ENCODE results near the gene TRMT11.

TRMT11 gene

GRCh38 chr6:126038234-126038633 lies 51.9 kb downstream of the TRMT11 start:
- H3K4ac ChIP-seq (ENCODE audit: low read depth, low read length), result no peak overlapping the region
- no peaks in the 10 kb centered on the region for H3K4me1 ChIP-seq (ENCODE audit: control insufficient read depth in 1 of 2, insufficient read depth in 2 of 2, low read length in 2 of 2)
- H2AFZ ChIP-seq (ENCODE audit: insufficient read depth, low read length, poor library complexity), result no peak overlapping the region
- H3K79me2 ChIP-seq (ENCODE audit: control insufficient read depth, insufficient read depth, low read length, poor library complexity), result no peaks in the 10 kb centered on the region
- no peaks in the 10 kb centered on the region for H3K9me3 ChIP-seq (ENCODE audit: insufficient read depth, low read depth, low read length)
- no peak overlapping the region for H4K91ac ChIP-seq (ENCODE audit: low read depth, low read length)
- no peak overlapping the region for H3K18ac ChIP-seq (ENCODE audit: low read length)
- H3K27me3 ChIP-seq (ENCODE audit: insufficient read depth, low read length), result no peaks in the 10 kb centered on the region
- no peak overlapping the region for H3K9ac ChIP-seq (ENCODE audit: low read length)
- no peak overlapping the region for H2BK120ac ChIP-seq (ENCODE audit: insufficient read depth, low read length, poor library complexity)
- H3K36me3 ChIP-seq (ENCODE audit: control insufficient read depth in 1 of 2, insufficient read depth in 2 of 2, low read length in 2 of 2), result no peaks in the 10 kb centered on the region
- no peak overlapping the region for H3K27ac ChIP-seq (ENCODE audit: low read depth, low read length)
- no peak overlapping the region for H2BK5ac ChIP-seq (ENCODE audit: low read depth, low read length, poor library complexity)
- H3K4me3 ChIP-seq (ENCODE audit: low read depth, low read length), result no peak overlapping the region
- H4K12ac ChIP-seq (ENCODE audit: low read depth, low read length), result no peak overlapping the region
- H3K14ac ChIP-seq (ENCODE audit: low read length), result no peak overlapping the region
- DNase-seq, result no peak
- no peak overlapping the region for H3K23ac ChIP-seq (ENCODE audit: low read length)
- no peak overlapping the region for H2BK12ac ChIP-seq (ENCODE audit: low read length)
- H3K4me2 ChIP-seq (ENCODE audit: low read length), result no peak overlapping the region
- H4K8ac ChIP-seq (ENCODE audit: low read depth, low read length), result no peak overlapping the region
- H2AK5ac ChIP-seq (ENCODE audit: low read length), result no peak overlapping the region
- no peaks in the 10 kb centered on the region for H3K79me1 ChIP-seq (ENCODE audit: low read length)

GRCh38 chr6:126039284-126039683 lies 52.9 kb downstream of the TRMT11 start:
- no peak overlapping the region for H3K27ac ChIP-seq (ENCODE audit: low read depth, low read length)
- H3K79me2 ChIP-seq (ENCODE audit: control insufficient read depth, insufficient read depth, low read length, poor library complexity), result no peaks in the 10 kb centered on the region
- no peaks in the 10 kb centered on the region for H3K27me3 ChIP-seq (ENCODE audit: insufficient read depth, low read length)
- H3K9ac ChIP-seq (ENCODE audit: low read length), result no peak overlapping the region
- no peak overlapping the region for H2BK12ac ChIP-seq (ENCODE audit: low read length)
- H3K4me1 ChIP-seq (ENCODE audit: control insufficient read depth in 1 of 2, insufficient read depth in 2 of 2, low read length in 2 of 2), result no peaks in the 10 kb centered on the region
- no peak overlapping the region for H2AFZ ChIP-seq (ENCODE audit: insufficient read depth, low read length, poor library complexity)
- H3K18ac ChIP-seq (ENCODE audit: low read length), result no peak overlapping the region
- no peak overlapping the region for H3K23ac ChIP-seq (ENCODE audit: low read length)
- no peak overlapping the region for H3K4me2 ChIP-seq (ENCODE audit: low read length)
- no peak overlapping the region for H4K12ac ChIP-seq (ENCODE audit: low read depth, low read length)
- no peaks in the 10 kb centered on the region for H3K79me1 ChIP-seq (ENCODE audit: low read length)
- H3K14ac ChIP-seq (ENCODE audit: low read length), result no peak overlapping the region
- no peaks in the 10 kb centered on the region for H3K9me3 ChIP-seq (ENCODE audit: insufficient read depth, low read depth, low read length)
- no CpG with 5 or more reads among the region's 2 CpGs for WGBS (ENCODE audit: extremely low coverage, insufficient coverage, insufficient read length)
- no peaks in the 10 kb centered on the region for H3K36me3 ChIP-seq (ENCODE audit: control insufficient read depth in 1 of 2, insufficient read depth in 2 of 2, low read length in 2 of 2)
- peak in 1 of 2 donors; percentile 10 for DNase-seq
- H3K4ac ChIP-seq (ENCODE audit: low read depth, low read length), result no peak overlapping the region
- no peak overlapping the region for H4K8ac ChIP-seq (ENCODE audit: low read depth, low read length)
- H3K4me3 ChIP-seq (ENCODE audit: low read depth, low read length), result no peak overlapping the region
- H4K91ac ChIP-seq (ENCODE audit: low read depth, low read length), result no peak overlapping the region
- no peak overlapping the region for H2BK5ac ChIP-seq (ENCODE audit: low read depth, low read length, poor library complexity)
- no peak overlapping the region for H2AK5ac ChIP-seq (ENCODE audit: low read length)
- no peak overlapping the region for H2BK120ac ChIP-seq (ENCODE audit: insufficient read depth, low read length, poor library complexity)

GRCh38 chr6:126040394-126040793 lies 54.1 kb downstream of the TRMT11 start:
- DNase-seq, result no peak
- no CpG with 5 or more reads among the region's 4 CpGs for WGBS (ENCODE audit: extremely low coverage, insufficient coverage, insufficient read length)

GRCh38 chr6:126040826-126041225 lies 54.5 kb downstream of the TRMT11 start:
- Histone ChIP-seq H3K4me3 (ENCODE audit: low read depth, low read length) (no peak overlapping the region), H3K4ac (ENCODE audit: low read depth, low read length) (no peak overlapping the region), H3K18ac (ENCODE audit: low read length) (no peak overlapping the region), H3K27me3 (ENCODE audit: insufficient read depth, low read length) (no peaks in the 10 kb centered on the region), H3K9ac (ENCODE audit: low read length) (no peak overlapping the region), H3K14ac (ENCODE audit: low read length) (no peak overlapping the region), H3K36me3 (ENCODE audit: control insufficient read depth in 1 of 2, insufficient read depth in 2 of 2, low read length in 2 of 2) (no peaks in the 10 kb centered on the region), H3K79me1 (ENCODE audit: low read length) (no peaks in the 10 kb centered on the region), H3K9me3 (ENCODE audit: insufficient read depth, low read depth, low read length) (no peaks in the 10 kb centered on the region), H4K12ac (ENCODE audit: low read depth, low read length) (no peak overlapping the region), H3K4me2 (ENCODE audit: low read length) (no peak overlapping the region), H2AK5ac (ENCODE audit: low read length) (no peak overlapping the region), H3K27ac (ENCODE audit: low read depth, low read length) (no peak overlapping the region), H2AFZ (ENCODE audit: insufficient read depth, low read length, poor library complexity) (no peak overlapping the region), H4K8ac (ENCODE audit: low read depth, low read length) (no peak overlapping the region), H2BK12ac (ENCODE audit: low read length) (no peak overlapping the region), H2BK120ac (ENCODE audit: insufficient read depth, low read length, poor library complexity) (no peak overlapping the region), H3K23ac (ENCODE audit: low read length) (no peak overlapping the region), H4K91ac (ENCODE audit: low read depth, low read length) (no peak overlapping the region), H3K4me1 (ENCODE audit: control insufficient read depth in 1 of 2, insufficient read depth in 2 of 2, low read length in 2 of 2) (no peaks in the 10 kb centered on the region), H2BK5ac (ENCODE audit: low read depth, low read length, poor library complexity) (no peak overlapping the region), H3K79me2 (ENCODE audit: control insufficient read depth, insufficient read depth, low read length, poor library complexity) (no peaks in the 10 kb centered on the region)
- peak in 1 of 2 donors; percentile 63 for DNase-seq
- WGBS (ENCODE audit: extremely low coverage, insufficient coverage, insufficient read length), result no CpG with 5 or more reads among the region's 1 CpG

More at GRCh38 chr6:126040394-126040793, 54.1 kb downstream of the TRMT11 start:
- H3K14ac ChIP-seq (ENCODE audit: low read length), result no peak overlapping the region
- no peaks in the 10 kb centered on the region for H3K79me2 ChIP-seq (ENCODE audit: control insufficient read depth, insufficient read depth, low read length, poor library complexity)
- H2AFZ ChIP-seq (ENCODE audit: insufficient read depth, low read length, poor library complexity), result no peak overlapping the region
- no peak overlapping the region for H3K27ac ChIP-seq (ENCODE audit: low read depth, low read length)
- H3K23ac ChIP-seq (ENCODE audit: low read length), result no peak overlapping the region
- H3K4ac ChIP-seq (ENCODE audit: low read depth, low read length), result no peak overlapping the region
- no peak overlapping the region for H3K4me2 ChIP-seq (ENCODE audit: low read length)
- no peaks in the 10 kb centered on the region for H3K4me1 ChIP-seq (ENCODE audit: control insufficient read depth in 1 of 2, insufficient read depth in 2 of 2, low read length in 2 of 2)
- no peaks in the 10 kb centered on the region for H3K79me1 ChIP-seq (ENCODE audit: low read length)
- H3K9ac ChIP-seq (ENCODE audit: low read length), result no peak overlapping the region
- H4K12ac ChIP-seq (ENCODE audit: low read depth, low read length), result no peak overlapping the region
- H2AK5ac ChIP-seq (ENCODE audit: low read length), result no peak overlapping the region
- no peak overlapping the region for H2BK120ac ChIP-seq (ENCODE audit: insufficient read depth, low read length, poor library complexity)
- no peak overlapping the region for H3K18ac ChIP-seq (ENCODE audit: low read length)
- no peak overlapping the region for H2BK5ac ChIP-seq (ENCODE audit: low read depth, low read length, poor library complexity)
- no peaks in the 10 kb centered on the region for H3K9me3 ChIP-seq (ENCODE audit: insufficient read depth, low read depth, low read length)
- no peak overlapping the region for H4K91ac ChIP-seq (ENCODE audit: low read depth, low read length)
- no peaks in the 10 kb centered on the region for H3K36me3 ChIP-seq (ENCODE audit: control insufficient read depth in 1 of 2, insufficient read depth in 2 of 2, low read length in 2 of 2)
- no peaks in the 10 kb centered on the region for H3K27me3 ChIP-seq (ENCODE audit: insufficient read depth, low read length)
- no peak overlapping the region for H3K4me3 ChIP-seq (ENCODE audit: low read depth, low read length)
- H4K8ac ChIP-seq (ENCODE audit: low read depth, low read length), result no peak overlapping the region
- no peak overlapping the region for H2BK12ac ChIP-seq (ENCODE audit: low read length)

- Histone ChIP-seq H3K9me3 (ENCODE audit: insufficient read depth, low read depth, low read length) (no peaks in the 10 kb centered on the region), H2BK120ac (ENCODE audit: insufficient read depth, low read length, poor library complexity) (no peak overlapping the region), H2AFZ (ENCODE audit: insufficient read depth, low read length, poor library complexity) (no peak overlapping the region), H4K12ac (ENCODE audit: low read depth, low read length) (no peak overlapping the region), H3K27me3 (ENCODE audit: insufficient read depth, low read length) (no peaks in the 10 kb centered on the region), H3K79me1 (ENCODE audit: low read length) (no peaks in the 10 kb centered on the region), H3K9ac (ENCODE audit: low read length) (no peak overlapping the region), H2BK12ac (ENCODE audit: low read length) (no peak overlapping the region), H3K36me3 (ENCODE audit: control insufficient read depth in 1 of 2, insufficient read depth in 2 of 2, low read length in 2 of 2) (no peaks in the 10 kb centered on the region), H3K4ac (ENCODE audit: low read depth, low read length) (no peak overlapping the region), H3K23ac (ENCODE audit: low read length) (no peak overlapping the region), H2AK5ac (ENCODE audit: low read length) (no peak overlapping the region), H3K4me1 (ENCODE audit: control insufficient read depth in 1 of 2, insufficient read depth in 2 of 2, low read length in 2 of 2) (no peaks in the 10 kb centered on the region), H3K27ac (ENCODE audit: low read depth, low read length) (no peak overlapping the region), H4K8ac (ENCODE audit: low read depth, low read length) (no peak overlapping the region), H4K91ac (ENCODE audit: low read depth, low read length) (no peak overlapping the region), H3K79me2 (ENCODE audit: control insufficient read depth, insufficient read depth, low read length, poor library complexity) (no peaks in the 10 kb centered on the region), H3K18ac (ENCODE audit: low read length) (no peak overlapping the region), H3K4me2 (ENCODE audit: low read length) (no peak overlapping the region), H2BK5ac (ENCODE audit: low read depth, low read length, poor library complexity) (no peak overlapping the region), H3K4me3 (ENCODE audit: low read depth, low read length) (no peak overlapping the region), H3K14ac (ENCODE audit: low read length) (no peak overlapping the region)
- no peak for DNase-seq
These were observed 55.2 kb downstream of the TRMT11 start for GRCh38 chr6:126041516-126041915.
